Activated CD4-positive, alpha-beta T cell treated with anti-CD3 and anti-CD28 coated beads for 36 hours (primary cell): ENCODE results near the gene TGM5. TPM values are rescaled to one million over a fixed set of nuclear protein-coding genes. Genes with fewer than 3 reads are reported as not detected.
A peak's percentile ranks its signal among the peaks of the same experiment; 100 is the strongest.
"Not testable (repeated sequence)": the region's sequence is repeated elsewhere in the genome, so short reads cannot be mapped to it uniquely, and the experiment has no call there.

Experiments
- ATAC-seq: fragments of 200-7000 bp; cut with Tn5 transposase; one replicate; pipeline ENCODE4 v1.10.0; 2021; ENCODE audit warnings: mild to moderate bottlenecking, moderate library complexity
- CTCF ChIA-PET: fragments of 350-600 bp; sonication (Branson Sonifier 250); formaldehyde crosslinking; loops from one replicate; lab custom pipeline; 2021; ENCODE audit warnings: antibody characterized with exemption; lab: Charles Lee
- POLR2A ChIA-PET: fragments of 350-600 bp; sonication (Branson Sonifier 250); formaldehyde crosslinking; loops from one replicate; lab custom pipeline; 2021; ENCODE audit warnings: antibody characterized with exemption, inconsistent platforms; lab: Charles Lee
- DNase-seq: peaks from one replicate; pipeline ENCODE4 v3.0.0-alpha.2; 2020
- H3K27ac Mint-ChIP-seq: one replicate; pipeline ENCODE4 v1.8.0; 2021; ENCODE audit warnings: mixed read lengths
- H3K27me3 Mint-ChIP-seq: one replicate; pipeline ENCODE4 v1.8.0; 2021; ENCODE audit warnings: mixed read lengths
- H3K36me3 Mint-ChIP-seq: one replicate; pipeline ENCODE4 v1.8.0; 2021; ENCODE audit warnings: low read depth, mixed read lengths
- H3K4me1 Mint-ChIP-seq: one replicate; pipeline ENCODE4 v1.8.0; 2021; ENCODE audit warnings: mixed read lengths
- H3K4me3 Mint-ChIP-seq: one replicate; pipeline ENCODE4 v1.8.0; 2021; ENCODE audit warnings: mild to moderate bottlenecking, moderate library complexity, mixed read lengths
- H3K9me3 Mint-ChIP-seq: one replicate; pipeline ENCODE4 v1.8.0; 2021; ENCODE audit warnings: low read depth, mixed read lengths
- intact Hi-C, 2 experiments: fragments of 100-400 bp; cut with DNase I in 1 of 2; cut with micrococcal nuclease in 1 of 2; formaldehyde crosslinking; loops; one replicate each; pipeline versions ENCODE4 v1.14.2 to v1.15.1; 2022 to 2024; cut with DNase I, micrococcal nuclease
- total RNA-seq, 2 experiments: library from RNA; stranded (reverse); gene quantifications; one replicate each; pipeline ENCODE4 v1.2.3, GENCODE V29; 2021

The TGM5 gene
- total RNA-seq, 2 experiments from 2014 or later, result not detected

- DNase-seq, result no peak
- no peak overlapping the region for H3K4me3 Mint-ChIP-seq
- no peak for ATAC-seq
- H3K36me3 Mint-ChIP-seq, result no peaks in the 10 kb centered on the region
- ChIA-PET POLR2A (no interaction called here), CTCF (interaction anchor here (1.0 to 2.3 kb wide), 2 partner anchors 9 to 50 kb away, joined by 5 to 20 read pairs; no protein-coding TSS in a partner anchor)
- no peak overlapping the region for H3K27ac Mint-ChIP-seq
- peaks cover 2% of the 10 kb centered on the region for H3K9me3 Mint-ChIP-seq
- H3K27me3 Mint-ChIP-seq, result peaks cover 6% of the 10 kb centered on the region
- H3K4me1 Mint-ChIP-seq, result no peaks in the 10 kb centered on the region
- intact Hi-C loops, result no loop called here
Measured at GRCh38 chr15:43275740-43276562, 9.2 kb upstream of the TGM5 start.

DNA sequence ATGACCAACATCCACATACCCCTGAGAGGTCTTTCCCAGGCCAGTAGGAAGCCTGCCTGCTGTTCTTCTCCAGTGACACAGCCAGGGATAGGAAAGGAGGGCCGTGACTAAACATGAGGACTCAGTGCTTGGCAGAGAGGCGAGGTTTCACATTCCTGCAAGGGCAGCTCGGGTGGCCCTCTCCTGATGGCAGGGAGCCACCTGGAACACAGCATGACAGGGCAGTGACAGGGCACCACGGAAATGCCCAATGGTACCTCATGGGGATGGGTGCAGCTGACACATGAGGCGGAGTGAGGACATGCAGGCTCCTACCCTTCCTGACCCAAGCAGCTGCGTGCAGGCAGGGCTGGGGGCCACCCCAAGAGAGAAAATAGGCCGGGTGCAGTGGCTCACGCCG is 7.4 kb upstream of the TGM5 start:
- POLR2A ChIA-PET, result no interaction called here
- H3K27me3 Mint-ChIP-seq, result peaks cover 8% of the 10 kb centered on the region
- intact Hi-C loops, result no loop called here
- H3K27ac Mint-ChIP-seq, result no peak overlapping the region
- no peak for ATAC-seq
- no peak for DNase-seq
- CTCF ChIA-PET, result interaction anchor here (1.8 kb wide), 1 partner anchor 49 kb away, joined by 4 read pairs; no protein-coding TSS in a partner anchor
- no peak overlapping the region for H3K4me3 Mint-ChIP-seq
- H3K9me3 Mint-ChIP-seq, result peaks cover 2% of the 10 kb centered on the region
- no peaks in the 10 kb centered on the region for H3K36me3 Mint-ChIP-seq
- H3K4me1 Mint-ChIP-seq, result peaks cover 5% of the 10 kb centered on the region

DNA sequence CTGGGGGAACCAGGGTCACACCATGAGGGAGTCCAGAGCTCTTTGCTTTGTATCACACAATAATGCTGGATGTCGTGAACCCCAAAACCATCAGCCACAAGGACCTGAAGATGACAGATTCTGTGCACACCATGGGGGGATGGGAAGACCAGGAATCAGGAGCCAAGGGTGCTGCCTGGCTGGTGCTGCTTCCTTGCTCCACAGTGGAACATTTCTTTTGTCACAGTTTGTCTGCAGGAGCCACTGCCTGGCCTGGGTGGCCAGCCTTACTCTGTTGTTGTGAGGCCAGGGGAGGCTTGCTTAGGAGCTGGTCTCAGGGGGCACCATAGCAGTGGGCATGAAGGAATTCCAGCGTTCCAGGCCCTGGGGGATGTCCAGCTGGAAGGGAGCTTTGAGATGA is 6.5 kb upstream of the TGM5 start:
- CTCF ChIA-PET, result interaction anchor here (0.7 to 1.8 kb wide), 2 partner anchors 20 to 48 kb away, joined by 3 to 4 read pairs; no protein-coding TSS in a partner anchor
- Mint-ChIP-seq H3K9me3 (peaks cover 2% of the 10 kb centered on the region), H3K4me3 (no peak overlapping the region), H3K27me3 (peaks cover 15% of the 10 kb centered on the region), H3K4me1 (peaks cover 5% of the 10 kb centered on the region), H3K36me3 (no peaks in the 10 kb centered on the region), H3K27ac (no peak overlapping the region)
- POLR2A ChIA-PET, result no interaction called here
- intact Hi-C loops, result no loop called here
- DNase-seq, result no peak
- no peak for ATAC-seq

DNA sequence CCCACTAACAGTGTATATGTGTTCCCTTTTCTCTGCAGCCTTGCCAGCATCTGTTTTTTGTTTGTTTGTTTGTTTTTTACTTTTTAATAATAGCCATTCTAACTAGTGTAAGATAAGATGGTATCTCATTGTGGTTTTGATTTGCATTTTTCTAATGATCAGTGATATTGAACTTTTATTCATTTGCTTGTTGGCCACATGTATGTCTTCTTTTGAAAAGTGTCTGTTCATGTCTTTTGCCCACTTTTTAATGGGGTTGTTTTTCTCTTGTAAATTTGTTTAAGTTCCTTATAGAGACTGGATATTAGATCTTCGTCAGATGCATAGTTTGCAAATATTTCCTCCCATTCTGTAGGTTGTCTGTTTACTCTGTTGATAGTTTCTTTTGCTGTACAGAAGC is 5.2 kb upstream of the TGM5 start:
- not testable (repeated sequence) for ATAC-seq, H3K9me3 Mint-ChIP-seq

DNA sequence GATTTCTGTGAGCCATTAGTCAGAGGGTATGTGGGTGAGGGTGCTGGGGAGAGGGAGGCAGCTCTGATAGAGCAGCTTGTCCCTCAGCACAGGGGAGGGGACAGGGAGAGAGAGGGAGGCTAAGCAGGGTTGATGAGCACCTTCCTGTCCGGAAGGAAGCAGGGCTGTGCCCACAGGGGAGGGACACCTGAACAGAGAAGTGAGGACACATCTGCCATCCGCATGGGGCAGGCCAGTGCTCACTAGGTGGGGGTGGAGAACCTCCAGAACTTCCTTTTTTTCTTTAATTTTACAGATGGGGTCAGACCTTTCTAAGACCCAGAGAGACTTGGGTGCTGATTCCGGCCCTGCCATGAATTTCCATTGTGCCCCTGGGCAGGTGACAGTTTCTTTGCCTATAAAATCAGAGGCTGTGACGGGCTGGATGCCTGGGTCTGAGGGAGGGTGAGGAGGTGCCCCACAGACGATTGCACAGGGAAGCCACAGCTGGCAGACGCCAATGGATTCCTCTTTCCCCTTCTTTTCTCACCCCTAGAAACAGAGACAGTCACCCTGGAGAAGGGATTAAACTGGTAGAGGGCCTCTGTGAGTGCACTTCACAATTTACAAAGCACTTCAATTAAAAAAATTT is 4.1 kb upstream of the TGM5 start:
- peaks cover 15% of the 10 kb centered on the region for H3K27me3 Mint-ChIP-seq
- peaks cover 5% of the 10 kb centered on the region for H3K4me1 Mint-ChIP-seq
- POLR2A ChIA-PET, result interaction anchor here (1.0 kb wide), 1 partner anchor 9 kb away, joined by 3 read pairs; no protein-coding TSS in a partner anchor
- intact Hi-C loops, result no loop called here
- H3K9me3 Mint-ChIP-seq, result peaks cover 2% of the 10 kb centered on the region
- ATAC-seq (no peak), DNase-seq (no peak)
- H3K36me3 Mint-ChIP-seq, result no peaks in the 10 kb centered on the region
- no peak overlapping the region for H3K27ac Mint-ChIP-seq
- CTCF ChIA-PET, result no interaction called here
- no peak overlapping the region for H3K4me3 Mint-ChIP-seq

More for the DNA sequence above, 5.2 kb upstream of the TGM5 start:
- DNase-seq, intact Hi-C loops, POLR2A ChIA-PET, H3K36me3 Mint-ChIP-seq, H3K4me1 Mint-ChIP-seq, H3K4me3 Mint-ChIP-seq, H3K27ac Mint-ChIP-seq, CTCF ChIA-PET: not testable (repeated sequence)
- H3K27me3 Mint-ChIP-seq, result peaks cover 15% of the 10 kb centered on the region

DNA sequence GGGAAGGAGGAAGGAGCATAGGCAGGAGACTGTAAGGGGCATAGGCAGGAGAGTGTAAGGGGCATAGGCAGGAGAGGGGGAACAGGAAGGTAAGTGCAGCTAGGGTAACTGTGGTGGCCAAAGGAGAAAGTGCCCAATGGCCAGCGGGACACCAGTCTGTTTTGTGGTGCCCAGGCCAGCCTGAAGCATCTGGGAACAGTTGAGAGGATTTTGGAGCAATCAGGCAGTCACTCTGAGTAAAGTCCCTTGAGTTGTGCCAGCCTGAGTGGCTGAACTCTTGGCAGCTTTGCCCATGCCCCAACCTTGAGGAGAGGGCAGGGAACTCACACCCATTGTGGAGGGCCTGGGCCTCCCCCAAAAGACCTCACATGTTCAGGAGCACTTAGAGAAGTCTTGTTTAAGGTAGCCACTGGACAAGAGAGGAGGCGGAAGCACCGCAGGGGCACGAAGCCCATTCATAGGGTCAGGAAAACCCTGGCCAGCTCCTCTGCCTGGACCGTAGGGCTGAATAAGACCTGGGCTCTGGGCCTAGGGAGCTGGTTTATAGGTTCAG is 3.5 kb upstream of the TGM5 start:
- H3K4me1 Mint-ChIP-seq, result peaks cover 5% of the 10 kb centered on the region
- no peak for ATAC-seq
- POLR2A ChIA-PET, result interaction anchor here (1.0 kb wide), 1 partner anchor 9 kb away, joined by 3 read pairs; no protein-coding TSS in a partner anchor
- H3K9me3 Mint-ChIP-seq, result peaks cover 2% of the 10 kb centered on the region
- H3K36me3 Mint-ChIP-seq, result no peaks in the 10 kb centered on the region
- peaks cover 13% of the 10 kb centered on the region for H3K27me3 Mint-ChIP-seq
- no peak overlapping the region for H3K27ac Mint-ChIP-seq
- H3K4me3 Mint-ChIP-seq, result no peak overlapping the region
- intact Hi-C loops, result no loop called here
- no peak for DNase-seq
- CTCF ChIA-PET, result interaction anchor here (0.5 to 1.0 kb wide), 4 partner anchors 16 to 100 kb away, joined by 3 read pairs; no protein-coding TSS in a partner anchor

DNA sequence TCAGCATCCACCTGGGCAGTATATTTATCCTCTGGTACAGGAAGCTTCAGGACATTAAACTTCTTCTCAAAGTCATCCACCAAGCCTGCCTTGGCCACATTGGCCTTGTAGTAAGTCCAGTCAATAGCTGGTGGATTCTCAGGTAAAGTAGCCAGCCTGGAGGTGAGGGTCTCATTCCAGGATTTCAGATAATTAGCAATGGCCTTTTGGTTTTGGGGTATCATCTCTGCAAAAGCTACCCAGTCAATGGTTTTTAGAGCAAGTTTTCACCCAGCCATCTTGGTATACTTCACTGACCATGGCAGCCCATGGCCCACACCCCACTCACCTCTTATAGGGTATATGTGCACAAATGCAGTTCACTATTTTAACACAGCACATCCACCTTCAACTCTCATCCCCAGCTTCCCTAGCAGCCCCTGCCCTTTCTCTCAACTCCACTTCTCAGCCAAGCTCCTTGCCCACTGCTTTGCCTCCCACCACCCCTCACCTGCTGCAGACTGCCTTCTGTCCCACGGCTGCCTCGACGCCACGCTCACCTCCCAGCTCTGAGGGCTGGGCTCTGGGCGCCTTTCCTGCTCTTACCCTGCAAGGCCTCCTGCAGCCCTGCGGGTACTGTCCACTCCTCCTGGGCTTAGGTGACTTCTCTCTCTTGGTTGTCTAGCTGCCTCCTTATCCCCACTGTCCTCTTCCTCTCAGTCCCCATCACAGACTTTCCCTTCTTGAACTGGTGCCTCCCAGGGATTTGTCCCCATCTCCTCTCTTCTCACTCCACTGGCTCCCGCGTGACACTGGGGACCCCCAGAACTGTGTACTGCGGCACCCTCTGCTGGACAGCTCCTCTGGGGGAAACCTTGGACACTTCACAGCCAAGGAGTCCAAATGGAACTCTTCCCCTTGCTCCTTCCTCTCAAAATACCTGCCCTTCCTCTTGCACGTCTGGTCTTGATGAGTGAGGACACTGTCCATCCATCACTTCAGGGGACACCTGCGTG is 1.7 kb upstream of the TGM5 start:
- DNase-seq (peak; percentile 50), ATAC-seq (no peak)
- Mint-ChIP-seq H3K36me3 (no peaks in the 10 kb centered on the region), H3K9me3 (peaks cover 2% of the 10 kb centered on the region), H3K4me1 (peaks cover 5% of the 10 kb centered on the region), H3K27ac (no peak overlapping the region), H3K27me3 (peaks cover 10% of the 10 kb centered on the region), H3K4me3 (no peak overlapping the region)
- ChIA-PET POLR2A (interaction anchor here (1.1 kb wide), 1 partner anchor 43 kb away, joined by 3 read pairs; no protein-coding TSS in a partner anchor), CTCF (interaction anchor here (0.7 to 3.5 kb wide), 6 partner anchors 12 to 308 kb away, joined by 3 to 21 read pairs (median 3); no protein-coding TSS in a partner anchor)
- intact Hi-C loops, result loop anchor here in 1 of 2 experiments (5.0 kb wide), 1 partner anchor 41 kb away; no protein-coding TSS in a partner anchor

DNA sequence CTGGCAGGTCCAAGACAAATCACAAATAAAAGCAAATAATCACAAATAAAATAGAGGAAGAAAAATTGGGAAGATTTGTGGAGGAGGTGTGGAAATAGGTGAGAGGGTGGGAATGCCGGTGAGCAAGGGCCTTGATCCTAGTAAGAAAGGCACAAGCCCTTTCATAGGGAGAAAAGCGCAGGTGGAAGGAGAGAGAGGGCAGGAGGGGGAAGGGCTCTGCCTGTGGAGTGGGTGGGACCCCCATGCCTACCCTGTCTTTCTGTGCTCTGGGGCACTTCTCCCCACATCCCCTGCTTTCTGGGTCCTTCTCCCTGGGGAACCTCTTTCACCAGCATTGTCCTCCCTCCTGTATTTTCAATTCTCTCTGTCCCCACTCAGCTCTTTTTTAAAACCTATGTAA is 711 bp upstream of the TGM5 start:
- H3K36me3 Mint-ChIP-seq, result no peaks in the 10 kb centered on the region
- ChIA-PET CTCF (interaction anchor here (0.7 to 3.5 kb wide), 5 partner anchors 13 to 258 kb away, joined by 3 to 21 read pairs (median 3); no protein-coding TSS in a partner anchor), POLR2A (interaction anchor here (1.1 kb wide), 1 partner anchor 42 kb away, joined by 3 read pairs; no protein-coding TSS in a partner anchor)
- H3K4me3 Mint-ChIP-seq, result no peak overlapping the region
- ATAC-seq (no peak), DNase-seq (no peak)
- intact Hi-C loops, result loop anchor here in 1 of 2 experiments (5.0 kb wide), 1 partner anchor 40 kb away; no protein-coding TSS in a partner anchor
- peaks cover 10% of the 10 kb centered on the region for H3K27me3 Mint-ChIP-seq
- H3K27ac Mint-ChIP-seq, result no peak overlapping the region
- H3K4me1 Mint-ChIP-seq, result peaks cover 5% of the 10 kb centered on the region
- peaks cover 2% of the 10 kb centered on the region for H3K9me3 Mint-ChIP-seq

DNA sequence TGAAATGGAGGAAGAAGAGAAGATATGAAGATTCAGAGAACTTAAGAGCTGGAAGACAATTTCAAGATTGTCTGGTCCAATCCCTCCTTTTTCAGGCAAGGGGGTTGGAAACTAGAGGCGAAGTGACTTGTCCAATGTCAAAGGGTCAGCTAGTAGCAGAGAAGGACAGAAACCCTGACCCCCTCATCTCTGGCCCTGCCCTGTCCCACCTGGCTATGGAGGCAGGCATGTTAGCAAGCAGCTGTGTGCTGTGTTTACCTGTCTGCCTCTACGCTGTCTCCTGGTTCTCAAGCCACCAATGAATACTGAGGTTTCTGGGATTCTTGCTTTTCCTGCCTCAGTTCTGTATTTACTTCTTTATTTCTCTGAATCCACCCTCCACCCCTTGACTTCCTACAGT is 342 bp downstream of the TGM5 start:
- intact Hi-C loops, result loop anchor here in 1 of 2 experiments (5.0 kb wide), 1 partner anchor 39 kb away; no protein-coding TSS in a partner anchor
- Mint-ChIP-seq H3K4me3 (no peak overlapping the region), H3K4me1 (peaks cover 5% of the 10 kb centered on the region), H3K27ac (no peak overlapping the region), H3K36me3 (no peaks in the 10 kb centered on the region), H3K9me3 (peaks cover 1% of the 10 kb centered on the region), H3K27me3 (peaks cover 13% of the 10 kb centered on the region)
- ChIA-PET CTCF (interaction anchor here (0.9 to 3.5 kb wide), 4 partner anchors 19 to 78 kb away, joined by 3 to 21 read pairs (median 8); no protein-coding TSS in a partner anchor), POLR2A (no interaction called here)
- DNase-seq (no peak), ATAC-seq (no peak)

DNA sequence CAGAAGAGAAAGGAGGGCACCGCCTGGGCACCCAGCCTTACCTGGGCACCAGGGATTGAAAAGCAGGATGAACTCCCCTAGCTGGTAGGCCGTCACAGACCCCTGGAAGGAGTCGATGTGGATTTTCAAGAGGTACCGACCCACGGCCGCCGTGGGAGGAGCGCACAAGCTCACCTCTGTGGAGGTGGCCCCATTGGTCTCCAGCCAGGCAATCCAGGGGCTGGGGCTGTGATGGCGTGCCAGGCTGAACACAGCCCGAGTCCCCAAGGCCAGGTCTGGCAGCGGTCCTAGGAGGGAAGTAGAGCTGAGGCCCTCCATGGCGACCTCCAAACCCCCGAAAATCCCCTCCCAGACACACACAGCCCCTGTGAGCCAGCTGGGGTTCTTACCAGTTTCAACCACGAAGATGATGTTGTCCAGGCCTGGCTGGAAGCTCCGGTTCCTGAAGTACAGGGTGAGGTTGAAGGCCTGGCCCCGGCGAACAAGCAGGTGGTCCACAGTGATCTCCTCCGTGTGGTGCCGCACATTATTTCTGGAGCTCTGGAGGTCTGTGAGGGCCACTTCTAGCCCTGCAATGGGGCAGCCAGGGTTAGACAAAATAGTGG is 6.6 kb downstream of the TGM5 start:
- H3K4me3 Mint-ChIP-seq, result no peak overlapping the region
- ChIA-PET POLR2A (no interaction called here), CTCF (no interaction called here)
- no peak for DNase-seq
- H3K9me3 Mint-ChIP-seq, result no peaks in the 10 kb centered on the region
- no peaks in the 10 kb centered on the region for H3K36me3 Mint-ChIP-seq
- H3K27ac Mint-ChIP-seq, result no peak overlapping the region
- no peak for ATAC-seq
- H3K27me3 Mint-ChIP-seq, result peaks cover 3% of the 10 kb centered on the region
- H3K4me1 Mint-ChIP-seq, result no peaks in the 10 kb centered on the region
- intact Hi-C loops, result no loop called here
